HFF-Myc (cell line): Measurements from ENCODE around the gene UBA52.

Experiments used
- DNase-seq: peaks from one replicate; pipeline ENCODE4 v3.0.0-alpha.2; 2011; ENCODE audit warnings: low read depth; ENCODE audit errors: extremely low read depth
- H3K4me3 ChIP-seq: replicated peaks from 2 replicates; pipeline ENCODE4 v1.5.1; 2011; ENCODE audit warnings: low read depth, mild to moderate bottlenecking, control low read depth, low read length
- CTCF ChIP-seq: IDR thresholded peaks from 2 replicates; pipeline ENCODE4 v1.5.1; 2012; ENCODE audit warnings: mild to moderate bottlenecking, low read depth, low read length, control low read depth; ENCODE audit errors: missing control alignments

The UBA52 gene

GRCh38 chr19:18613589-18614234 lies 42.1 kb downstream of the UBA52 start:
- H3K4me3 ChIP-seq = no peak overlapping the region
- TF ChIP-seq CTCF = no peak
- DNase-seq = no peak

DNA sequence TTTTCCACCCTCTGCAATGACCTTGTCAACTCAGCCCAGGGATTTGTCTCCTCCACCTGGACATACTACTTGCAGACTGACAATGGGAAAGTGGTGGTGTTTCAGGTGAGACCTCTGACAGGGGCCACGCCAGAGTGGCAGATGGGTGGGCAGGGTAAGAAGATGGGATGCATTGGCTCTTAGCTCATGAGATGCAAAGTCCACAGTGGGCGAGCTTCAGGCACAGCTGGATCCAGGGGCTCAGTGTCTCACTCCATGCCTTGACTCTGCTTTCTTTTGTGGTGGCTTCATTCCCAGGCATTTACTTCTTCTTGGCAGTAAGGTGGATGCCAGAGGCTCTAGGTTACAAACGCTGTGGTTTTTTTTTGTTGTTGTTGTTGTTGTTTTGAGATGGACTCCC lies 44.4 kb downstream of the UBA52 start:
- no peak for TF ChIP-seq CTCF
- H3K4me3 ChIP-seq = no peak overlapping the region

DNA sequence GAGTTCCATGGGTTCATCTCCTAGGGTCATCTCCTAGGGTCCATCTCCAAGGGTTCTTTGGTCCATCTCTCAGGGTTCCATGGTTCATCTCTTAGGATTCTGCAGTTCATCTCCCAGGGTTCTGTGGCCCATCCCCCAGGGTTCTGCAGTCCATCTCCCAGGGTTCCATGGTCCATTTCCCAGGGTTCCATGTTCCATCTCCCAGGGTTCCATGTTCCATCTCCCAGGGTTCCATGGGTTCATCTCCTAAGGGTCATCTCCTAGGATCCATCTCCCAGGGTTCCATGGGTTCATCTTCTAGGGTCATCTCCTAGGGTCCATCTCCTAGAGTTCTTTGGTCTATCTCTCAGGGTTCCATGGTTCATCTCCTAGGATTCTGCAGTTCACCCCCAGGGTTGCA lies 45.9 kb downstream of the UBA52 start:
- TF ChIP-seq CTCF = no peak

More for the DNA sequence above, 44.4 kb downstream of the UBA52 start:
- DNase-seq = no peak

DNA sequence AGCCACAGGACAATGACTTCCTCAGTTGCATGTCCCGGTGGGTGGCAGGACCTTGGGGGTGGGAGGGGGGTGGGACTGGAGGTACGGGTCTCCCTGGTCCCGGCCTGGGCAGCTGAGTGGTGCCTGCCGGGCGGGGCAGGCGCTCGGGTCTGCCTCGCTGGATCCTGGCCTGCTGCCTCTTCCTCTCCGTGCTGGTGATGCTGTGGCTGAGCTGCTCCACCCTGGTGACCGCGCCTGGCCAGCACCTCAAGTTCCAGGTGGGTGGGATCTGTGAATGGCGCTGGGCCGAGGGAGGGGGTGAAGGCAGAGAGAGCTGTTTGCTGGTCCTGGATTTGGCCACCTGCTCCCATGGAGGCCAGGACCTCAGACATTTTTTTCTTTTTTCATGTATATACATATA lies 46.6 kb downstream of the UBA52 start:
- no peak for TF ChIP-seq CTCF
- no peak overlapping the region for H3K4me3 ChIP-seq
- DNase-seq = no peak

More for the DNA sequence above, 45.9 kb downstream of the UBA52 start:
- H3K4me3 ChIP-seq = no peak overlapping the region
- DNase-seq = no peak

GRCh38 chr19:18620311-18620710 lies 48.7 kb downstream of the UBA52 start:
- no peak for TF ChIP-seq CTCF
- no peak for DNase-seq
- no peak overlapping the region for H3K4me3 ChIP-seq

DNA sequence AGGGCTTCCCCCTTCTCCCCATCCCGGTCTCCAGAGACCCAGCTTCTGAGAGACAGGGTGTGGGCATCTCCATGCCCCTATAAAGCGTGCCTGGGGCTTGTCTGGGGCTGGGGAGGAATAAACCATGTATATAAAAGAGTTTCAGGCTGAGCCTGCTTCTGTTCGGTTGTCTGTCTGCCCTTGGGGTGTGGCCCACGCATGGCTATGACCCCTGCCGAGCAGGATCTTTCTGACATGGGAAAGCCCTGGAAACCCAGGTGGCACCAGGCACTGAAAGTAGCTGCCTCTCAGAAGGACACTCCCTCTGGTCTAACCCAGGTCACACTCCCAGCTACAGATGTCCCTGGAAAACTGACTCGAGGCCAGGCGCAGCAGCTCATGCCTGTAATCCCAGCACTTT lies 49.2 kb downstream of the UBA52 start:
- no peak for TF ChIP-seq CTCF
- no peak for DNase-seq
- H3K4me3 ChIP-seq = no peak overlapping the region

- DNase-seq = no peak
Measured at GRCh38 chr19:18626906-18627305, 55.2 kb downstream of the UBA52 start.

More at GRCh38 chr19:18626906-18627305, 55.2 kb downstream of the UBA52 start:
- H3K4me3 ChIP-seq = no peak overlapping the region
- TF ChIP-seq CTCF = no peak
